Trophoblast cell (in vitro differentiated cells and primary cell): ENCODE data around the gene PPAN.

ENCODE experiments used
- DNase-seq, 2 donors: peaks; one replicate each; pipeline ENCODE4 v3.0.0-alpha.2; 2016
- H2AFZ ChIP-seq: 2 replicates; pipeline ENCODE4 v1.6.1; 2013; ENCODE audit warnings: low read length, moderate library complexity, mild to moderate bottlenecking; ENCODE audit not compliant: insufficient read depth, poor library complexity
- H2AK5ac ChIP-seq: 2 replicates; pipeline ENCODE4 v1.6.1; 2013; ENCODE audit warnings: mild to moderate bottlenecking, low read length
- H2BK120ac ChIP-seq: 2 replicates; pipeline ENCODE4 v1.6.1; 2013; ENCODE audit warnings: low read length, mild to moderate bottlenecking, moderate library complexity; ENCODE audit not compliant: insufficient read depth, poor library complexity
- H2BK12ac ChIP-seq: 2 replicates; pipeline ENCODE4 v1.6.1; 2013; ENCODE audit warnings: mild to moderate bottlenecking, low read length, moderate library complexity
- H2BK5ac ChIP-seq: 2 replicates; pipeline ENCODE4 v1.6.1; 2013; ENCODE audit warnings: low read length, low read depth, moderate library complexity, mild to moderate bottlenecking; ENCODE audit not compliant: poor library complexity
- H3K14ac ChIP-seq: 2 replicates; pipeline ENCODE4 v1.6.1; 2013; ENCODE audit warnings: mild to moderate bottlenecking, low read length
- H3K18ac ChIP-seq: 2 replicates; pipeline ENCODE4 v1.6.1; 2013; ENCODE audit warnings: mild to moderate bottlenecking, low read length
- H3K23ac ChIP-seq: 2 replicates; pipeline ENCODE4 v1.6.1; 2013; ENCODE audit warnings: low read length
- H3K27ac ChIP-seq: 2 replicates; pipeline ENCODE4 v1.5.1; 2013; ENCODE audit warnings: low read depth, mild to moderate bottlenecking, inconsistent platforms, low read length, moderate library complexity
- H3K27me3 ChIP-seq: 2 replicates; pipeline ENCODE4 v1.6.1; 2013; ENCODE audit warnings: inconsistent platforms, mild to moderate bottlenecking, low read length, moderate library complexity; ENCODE audit not compliant: insufficient read depth
- H3K36me3 ChIP-seq, 2 experiments: 1 replicate in 1 of 2; 2 replicates in 1 of 2; pipeline ENCODE4 v1.6.1; 2013; ENCODE audit warnings: low read length in 2 of 2, mild to moderate bottlenecking in 2 of 2, moderate library complexity in 1 of 2; ENCODE audit not compliant: insufficient read depth in 2 of 2, control insufficient read depth in 1 of 2
- H3K4ac ChIP-seq: 2 replicates; pipeline ENCODE4 v1.6.1; 2013; ENCODE audit warnings: low read depth, mild to moderate bottlenecking, low read length, moderate library complexity
- H3K4me1 ChIP-seq, 2 experiments: 1 replicate in 1 of 2; 2 replicates in 1 of 2; pipeline ENCODE4 v1.6.1; 2013; ENCODE audit warnings: low read length in 2 of 2, mild to moderate bottlenecking in 2 of 2, moderate library complexity in 1 of 2; ENCODE audit not compliant: insufficient read depth in 2 of 2, control insufficient read depth in 1 of 2
- H3K4me2 ChIP-seq: 2 replicates; pipeline ENCODE4 v1.6.1; 2013; ENCODE audit warnings: inconsistent platforms, mild to moderate bottlenecking, low read length, moderate library complexity
- H3K4me3 ChIP-seq: 2 replicates; pipeline ENCODE4 v1.5.1; 2013; ENCODE audit warnings: mild to moderate bottlenecking, low read depth, low read length, inconsistent platforms
- H3K79me1 ChIP-seq: one replicate; pipeline ENCODE4 v1.6.1; 2013; ENCODE audit warnings: low read length
- H3K79me2 ChIP-seq: 2 replicates; pipeline ENCODE4 v1.6.1; 2013; ENCODE audit warnings: low read length, mild to moderate bottlenecking; ENCODE audit not compliant: control insufficient read depth, insufficient read depth, poor library complexity
- H3K9ac ChIP-seq: 2 replicates; pipeline ENCODE4 v1.6.1; 2013; ENCODE audit warnings: mild to moderate bottlenecking, low read length
- H3K9me3 ChIP-seq: 2 replicates; pipeline ENCODE4 v1.6.1; 2013; ENCODE audit warnings: low read depth, mild to moderate bottlenecking, control low read depth, inconsistent platforms, low read length; ENCODE audit not compliant: insufficient read depth
- H4K12ac ChIP-seq: 2 replicates; pipeline ENCODE4 v1.6.1; 2013; ENCODE audit warnings: low read depth, mild to moderate bottlenecking, low read length, moderate library complexity
- H4K8ac ChIP-seq: 2 replicates; pipeline ENCODE4 v1.6.1; 2013; ENCODE audit warnings: low read depth, mild to moderate bottlenecking, low read length, moderate library complexity
- H4K91ac ChIP-seq: one replicate; pipeline ENCODE4 v1.6.1; 2013; ENCODE audit warnings: low read depth, mild to moderate bottlenecking, low read length, moderate library complexity
- WGBS: extraction: QIAGEN DNeasy Blood & Tissue Kit; methylation state at CpG from one replicate; pipeline ENCODE4 v1.1.7; 2013; ENCODE audit warnings: missing lambda C conversion rate; ENCODE audit not compliant: insufficient read length, insufficient coverage; ENCODE audit errors: extremely low coverage; 5-methylcytosine and 5-hydroxymethylcytosine counted together

PPAN gene

DNA sequence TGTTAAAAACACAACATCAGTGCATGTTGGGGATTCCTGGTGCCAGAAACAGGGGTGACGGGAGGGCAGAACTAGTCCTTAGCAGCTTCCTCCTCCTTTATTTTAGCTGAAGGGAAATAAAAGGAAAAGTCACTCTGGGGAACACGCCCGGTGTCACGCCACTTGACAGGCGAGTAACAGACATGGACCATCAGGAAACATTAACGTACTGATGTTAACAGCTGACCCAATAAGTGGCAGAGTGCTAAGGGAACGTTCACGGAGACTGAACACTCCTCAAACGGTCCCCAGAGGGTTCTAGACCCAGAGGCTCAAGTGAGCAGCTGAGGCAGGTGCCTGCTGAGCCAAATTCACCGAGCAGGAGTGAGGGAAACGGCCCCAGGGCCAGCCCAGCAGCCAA is 27.4 kb downstream of the PPAN start:
- Histone ChIP-seq H3K27me3 (no peaks in the 10 kb centered on the region), H2AK5ac (no peak overlapping the region), H2AFZ (no peak overlapping the region), H3K9ac (no peak overlapping the region), H4K8ac (no peak overlapping the region), H3K79me1 (no peaks in the 10 kb centered on the region), H3K4me1 (no peaks in the 10 kb centered on the region), H3K18ac (no peak overlapping the region), H3K79me2 (no peaks in the 10 kb centered on the region), H3K36me3 (peaks cover 70 to 80% of the 10 kb centered on the region in 2 experiments), H3K4ac (no peak overlapping the region), H3K27ac (no peak overlapping the region), H4K12ac (no peak overlapping the region), H3K4me3 (no peak overlapping the region), H3K9me3 (no peaks in the 10 kb centered on the region), H4K91ac (no peak overlapping the region), H2BK5ac (no peak overlapping the region), H3K14ac (no peak overlapping the region), H3K23ac (no peak overlapping the region), H3K4me2 (no peak overlapping the region), H2BK12ac (no peak overlapping the region), H2BK120ac (no peak overlapping the region)
- no peak for DNase-seq
- WGBS = no CpG with 5 or more reads among the region's 11 CpGs

DNA sequence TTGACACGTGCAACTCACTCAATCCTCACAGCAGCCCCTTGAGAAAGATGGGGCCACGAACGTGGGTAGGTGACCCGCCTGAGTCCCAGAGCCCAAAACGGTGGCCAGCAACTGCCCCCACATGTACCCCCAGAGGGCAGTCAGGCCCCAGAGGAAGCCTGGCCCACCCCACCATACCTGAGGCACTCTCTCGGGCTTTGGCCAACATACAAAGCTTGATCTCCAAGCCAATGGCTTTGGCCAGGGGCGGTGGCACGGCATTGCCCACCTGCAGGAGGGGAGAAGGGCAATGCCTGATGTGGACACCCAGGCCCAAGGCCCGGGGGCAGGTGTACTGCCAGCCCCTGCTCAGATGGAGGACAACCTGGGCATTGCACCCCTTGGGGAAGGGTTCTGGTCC is 27.9 kb downstream of the PPAN start:
- no peaks in the 10 kb centered on the region for H3K9me3 ChIP-seq
- H3K4ac ChIP-seq = no peak overlapping the region
- no peak for DNase-seq
- H3K27me3 ChIP-seq = no peaks in the 10 kb centered on the region
- H2BK120ac ChIP-seq = no peak overlapping the region
- WGBS = no CpG with 5 or more reads among the region's 9 CpGs
- no peaks in the 10 kb centered on the region for H3K4me1 ChIP-seq
- H3K18ac ChIP-seq = no peak overlapping the region
- H3K4me3 ChIP-seq = no peak overlapping the region
- peaks cover 74 to 80% of the 10 kb centered on the region in 2 experiments for H3K36me3 ChIP-seq
- H4K12ac ChIP-seq = no peak overlapping the region
- H2AFZ ChIP-seq = no peak overlapping the region
- H3K9ac ChIP-seq = no peak overlapping the region
- no peak overlapping the region for H2AK5ac ChIP-seq
- no peak overlapping the region for H3K23ac ChIP-seq
- H3K14ac ChIP-seq = no peak overlapping the region
- H3K27ac ChIP-seq = no peak overlapping the region
- H3K79me2 ChIP-seq = no peaks in the 10 kb centered on the region
- no peak overlapping the region for H4K8ac ChIP-seq
- no peak overlapping the region for H2BK5ac ChIP-seq
- H3K4me2 ChIP-seq = no peak overlapping the region
- no peak overlapping the region for H4K91ac ChIP-seq
- no peaks in the 10 kb centered on the region for H3K79me1 ChIP-seq
- H2BK12ac ChIP-seq = no peak overlapping the region

DNA sequence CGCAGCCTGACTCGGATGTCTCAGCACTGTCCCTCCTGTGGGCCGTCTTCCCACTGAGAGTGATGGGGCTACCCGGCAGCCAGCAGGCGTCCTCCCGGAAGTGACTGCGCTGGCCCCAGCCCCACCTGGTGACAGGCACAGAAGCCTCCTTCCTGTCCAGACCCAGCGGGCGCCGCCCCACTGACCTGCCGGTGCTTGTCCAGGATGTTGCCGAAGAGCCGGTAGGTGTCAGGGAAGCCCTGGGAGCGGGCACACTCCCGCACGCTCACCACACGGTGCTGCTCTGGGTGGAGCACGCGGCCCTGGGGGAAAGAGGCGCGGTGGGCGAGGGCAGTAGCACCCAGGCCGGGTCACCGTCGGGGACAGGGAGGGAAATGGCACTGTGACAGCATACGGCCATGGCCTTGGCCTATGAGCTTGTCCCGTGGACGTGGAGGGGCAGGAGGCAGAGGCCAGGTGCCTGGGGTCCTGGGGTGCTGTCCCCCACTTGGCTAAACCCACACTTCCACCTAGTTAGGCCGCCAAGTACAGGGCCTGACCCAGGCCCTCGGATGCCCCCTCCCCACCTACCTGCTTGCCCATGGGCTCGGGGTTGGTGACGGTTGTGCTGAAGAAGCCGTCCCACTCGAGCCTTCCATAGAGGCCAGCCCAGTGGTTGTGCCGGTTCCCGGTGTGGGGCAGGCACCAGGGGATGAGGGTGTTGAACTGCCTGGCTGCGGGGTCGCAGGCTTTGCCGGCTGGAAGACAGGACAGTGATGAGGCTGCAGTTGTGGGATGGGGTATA is 29.6 kb downstream of the PPAN start:
- no peak overlapping the region for H2AFZ ChIP-seq
- H3K36me3 ChIP-seq = peaks cover 83% of the 10 kb centered on the region in 2 experiments
- DNase-seq = no peak
- no peaks in the 10 kb centered on the region for H3K9me3 ChIP-seq
- no peak overlapping the region for H3K4me3 ChIP-seq
- no peak overlapping the region for H3K23ac ChIP-seq
- H2AK5ac ChIP-seq = no peak overlapping the region
- H3K4me2 ChIP-seq = no peak overlapping the region
- WGBS = no CpG with 5 or more reads among the region's 39 CpGs
- H3K9ac ChIP-seq = no peak overlapping the region
- no peak overlapping the region for H3K4ac ChIP-seq
- no peak overlapping the region for H3K14ac ChIP-seq
- no peak overlapping the region for H3K18ac ChIP-seq
- H3K27me3 ChIP-seq = no peaks in the 10 kb centered on the region
- no peak overlapping the region for H2BK5ac ChIP-seq
- H3K79me2 ChIP-seq = no peaks in the 10 kb centered on the region
- no peaks in the 10 kb centered on the region for H3K79me1 ChIP-seq
- no peak overlapping the region for H3K27ac ChIP-seq
- no peak overlapping the region for H4K12ac ChIP-seq
- no peak overlapping the region for H4K8ac ChIP-seq
- H4K91ac ChIP-seq = no peak overlapping the region
- H2BK120ac ChIP-seq = no peak overlapping the region
- H2BK12ac ChIP-seq = no peak overlapping the region
- H3K4me1 ChIP-seq = no peaks in the 10 kb centered on the region

DNA sequence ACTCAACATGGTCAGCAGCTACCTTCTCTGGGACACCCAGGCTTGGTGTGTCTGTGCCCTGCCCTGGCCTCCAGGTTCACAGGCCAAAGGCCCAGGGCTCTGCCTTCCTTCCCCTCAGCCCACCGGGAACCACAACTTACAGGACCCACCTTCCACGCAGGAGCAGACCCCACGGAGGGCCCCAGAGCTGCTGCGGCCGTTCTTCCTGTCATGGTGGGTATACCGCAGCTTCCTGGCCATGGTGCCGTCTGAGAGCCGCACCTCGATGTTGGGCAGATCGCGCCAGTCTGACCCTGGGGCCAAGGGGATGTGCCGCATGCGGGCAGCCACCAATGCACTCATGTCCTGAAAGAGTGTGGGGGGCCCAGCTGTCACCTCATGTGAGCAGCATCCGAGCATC is 30.8 kb downstream of the PPAN start:
- Histone ChIP-seq H4K12ac (no peak overlapping the region), H2AK5ac (no peak overlapping the region), H2BK12ac (no peak overlapping the region), H3K9ac (no peak overlapping the region), H3K9me3 (no peaks in the 10 kb centered on the region), H3K23ac (no peak overlapping the region), H3K27ac (no peak overlapping the region), H3K79me2 (no peaks in the 10 kb centered on the region), H3K4me2 (no peak overlapping the region), H2BK120ac (no peak overlapping the region), H4K91ac (no peak overlapping the region), H4K8ac (no peak overlapping the region), H3K79me1 (no peaks in the 10 kb centered on the region), H3K4me3 (no peak overlapping the region), H2AFZ (no peak overlapping the region), H3K14ac (no peak overlapping the region), H3K27me3 (no peaks in the 10 kb centered on the region), H3K4ac (no peak overlapping the region), H3K36me3 (peaks cover 87 to 90% of the 10 kb centered on the region in 2 experiments), H2BK5ac (no peak overlapping the region), H3K18ac (no peak overlapping the region), H3K4me1 (no peaks in the 10 kb centered on the region)
- WGBS = no CpG with 5 or more reads among the region's 14 CpGs
- DNase-seq = no peak
